Measurements from ENCODE around the gene ASIC1. TPM values are rescaled to one million over a fixed set of nuclear protein-coding genes. Genes with fewer than 3 reads are reported as not detected.

The ASIC1 gene
- polyA plus RNA-seq, 1 experiment, result 7.0 TPM

DNA sequence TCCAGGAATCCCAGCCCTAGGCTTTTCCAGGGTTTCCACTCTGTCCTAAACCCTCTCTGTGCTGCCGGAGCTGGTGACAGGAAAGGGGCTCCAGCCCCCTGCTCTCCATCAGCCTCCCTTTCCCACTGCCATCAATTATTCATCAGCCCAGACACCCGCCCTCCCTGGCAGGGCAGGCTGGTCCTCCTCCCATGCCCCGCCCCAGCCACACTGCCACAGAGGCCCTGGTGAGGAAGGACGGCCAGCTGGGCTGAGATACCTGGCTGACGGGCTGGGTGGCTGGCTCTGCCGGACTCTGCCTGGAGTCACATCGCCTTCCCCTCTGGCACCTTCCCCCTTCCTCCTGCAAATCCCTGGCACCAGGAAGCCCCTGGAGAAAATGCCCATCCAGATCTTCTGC, 15.8 kb downstream of the ASIC1 start:
- no peak overlapping the region for H3K4me3 ChIP-seq (ENCODE audit: low read depth, low read length)

GRCh38 chr12:50073712-50074111, 16.3 kb downstream of the ASIC1 start:
- Histone ChIP-seq H3K36me3 (ENCODE audit: control insufficient read depth, insufficient read depth, low read length) (no peaks in the 10 kb centered on the region), H3K4me3 (ENCODE audit: low read depth, low read length) (no peak overlapping the region), H3K27me3 (ENCODE audit: control insufficient read depth, insufficient read depth, low read length) (no peaks in the 10 kb centered on the region)
- TF ChIP-seq CTCF (IDR thresholded peaks at IDR 0.05; ENCODE audit: insufficient read depth, low read depth, low read length), result no peak
- CTCF ChIA-PET, result interaction anchor here (0.7 to 19.9 kb wide), 11 partner anchors 9 to 147 kb away, joined by 3 to 578 read pairs (median 6); partner anchors contain the start of genes AQP5, AQP6, COX14 and SMARCD1
- DNase-seq (ENCODE audit: low read depth), result no peak
- POLR2A ChIA-PET, result no interaction called here

More for the DNA sequence above, 15.8 kb downstream of the ASIC1 start:
- Histone ChIP-seq H3K36me3 (ENCODE audit: control insufficient read depth, insufficient read depth, low read length) (no peaks in the 10 kb centered on the region), H3K27me3 (ENCODE audit: control insufficient read depth, insufficient read depth, low read length) (no peaks in the 10 kb centered on the region)
- ChIA-PET CTCF (interaction anchor here (0.7 to 19.9 kb wide), 5 partner anchors 9 to 128 kb away, joined by 3 to 578 read pairs (median 10); partner anchors contain the start of genes AQP5, AQP6 and COX14), POLR2A (no interaction called here)
- no peak for DNase-seq (ENCODE audit: low read depth)
- TF ChIP-seq CTCF (IDR thresholded peaks at IDR 0.05; ENCODE audit: insufficient read depth, low read depth, low read length), result no peak

GRCh38 chr12:50074936-50075807, 17.8 kb downstream of the ASIC1 start:
- no peak for DNase-seq (ENCODE audit: low read depth)
- Histone ChIP-seq H3K36me3 (ENCODE audit: control insufficient read depth, insufficient read depth, low read length) (no peaks in the 10 kb centered on the region), H3K4me3 (ENCODE audit: low read depth, low read length) (no peak overlapping the region), H3K27me3 (ENCODE audit: control insufficient read depth, insufficient read depth, low read length) (no peaks in the 10 kb centered on the region)
- ChIA-PET POLR2A (no interaction called here), CTCF (interaction anchor here (0.6 to 19.9 kb wide), 31 partner anchors 8 to 424 kb away, joined by 3 to 578 read pairs (median 3); partner anchors contain the start of genes AQP5, AQP6, COX14 and SMARCD1)
- TF ChIP-seq CTCF (IDR thresholded peaks at IDR 0.05; ENCODE audit: insufficient read depth, low read depth, low read length), result peak; percentile 91

- no peak for TF ChIP-seq CTCF (IDR thresholded peaks at IDR 0.05; ENCODE audit: insufficient read depth, low read depth, low read length)
- H3K4me3 ChIP-seq (ENCODE audit: low read depth, low read length), result no peak overlapping the region
- H3K36me3 ChIP-seq (ENCODE audit: control insufficient read depth, insufficient read depth, low read length), result no peaks in the 10 kb centered on the region
- ChIA-PET CTCF (interaction anchor here (0.7 to 19.9 kb wide), 8 partner anchors 11 to 256 kb away, joined by 3 to 578 read pairs (median 5); partner anchors contain the start of genes AQP5, AQP6 and COX14), POLR2A (no interaction called here)
- DNase-seq (ENCODE audit: low read depth), result no peak
- H3K27me3 ChIP-seq (ENCODE audit: control insufficient read depth, insufficient read depth, low read length), result no peaks in the 10 kb centered on the region
Measured at GRCh38 chr12:50075808-50076170, 18.4 kb downstream of the ASIC1 start.

DNA sequence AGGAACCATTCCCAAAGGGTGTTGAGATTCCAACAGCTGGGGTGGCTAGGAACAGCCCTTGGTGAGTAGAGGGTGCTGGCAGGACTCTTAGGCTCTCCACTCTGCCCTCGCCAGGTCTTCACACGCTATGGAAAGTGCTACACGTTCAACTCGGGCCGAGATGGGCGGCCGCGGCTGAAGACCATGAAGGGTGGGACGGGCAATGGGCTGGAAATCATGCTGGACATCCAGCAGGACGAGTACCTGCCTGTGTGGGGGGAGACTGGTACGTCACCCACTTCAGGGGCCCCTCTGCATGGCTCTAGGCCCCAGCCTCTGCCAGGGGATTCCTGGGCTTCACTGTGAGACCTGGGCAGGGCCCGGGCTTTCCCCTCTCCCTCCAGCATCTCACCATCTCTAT, 19.7 kb downstream of the ASIC1 start:
- H3K36me3 ChIP-seq (ENCODE audit: control insufficient read depth, insufficient read depth, low read length), result no peaks in the 10 kb centered on the region
- DNase-seq (ENCODE audit: low read depth), result no peak
- CTCF ChIA-PET, result interaction anchor here (1.2 to 19.9 kb wide), 7 partner anchors 8 to 254 kb away, joined by 3 to 578 read pairs (median 4); partner anchors contain the start of genes AQP5, AQP6 and SMARCD1
- no peaks in the 10 kb centered on the region; the same call in 1 of the 2 replicates for H3K27me3 ChIP-seq (ENCODE audit: control insufficient read depth, insufficient read depth, low read length)
- POLR2A ChIA-PET, result no interaction called here
- no peak for TF ChIP-seq CTCF (IDR thresholded peaks at IDR 0.05; ENCODE audit: insufficient read depth, low read depth, low read length)
- H3K4me3 ChIP-seq (ENCODE audit: low read depth, low read length), result no peak overlapping the region
